ENCODE measurements around the gene SERPINA3.

Gene SERPINA3

DNA sequence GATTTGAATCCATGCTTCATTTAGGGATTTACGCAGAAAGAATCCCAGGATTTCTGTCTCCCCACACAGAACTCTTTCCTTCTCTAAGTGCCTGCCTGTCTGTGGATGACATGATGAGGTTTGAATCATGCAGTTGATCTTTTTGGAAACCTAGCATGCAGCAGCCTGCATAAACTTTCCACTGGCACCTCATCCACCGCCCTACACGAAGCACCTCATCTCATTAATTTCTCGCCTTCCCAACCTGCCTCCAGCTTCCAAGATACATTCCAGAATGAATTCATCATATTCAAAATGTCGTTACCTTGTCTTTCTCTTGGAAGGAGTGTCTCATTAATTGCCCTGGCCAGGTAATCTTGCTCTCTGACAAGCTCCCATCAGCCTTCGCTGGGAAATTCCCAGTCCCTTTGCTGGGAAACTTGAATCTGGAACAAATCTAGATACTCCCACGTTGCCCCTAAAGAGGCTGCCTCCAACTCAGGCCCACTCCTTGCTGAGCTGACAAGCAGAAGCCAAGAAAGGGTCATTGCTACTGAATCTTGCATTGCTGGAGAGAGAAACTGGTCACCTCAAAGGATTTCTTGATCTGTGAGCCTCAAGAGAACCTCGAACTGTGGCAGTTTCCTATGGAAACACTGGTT is 48.2 kb downstream of the SERPINA3 start:
- no peak for DNase-seq (ENCODE audit: low read depth)
- TF ChIP-seq, protein P1, sequence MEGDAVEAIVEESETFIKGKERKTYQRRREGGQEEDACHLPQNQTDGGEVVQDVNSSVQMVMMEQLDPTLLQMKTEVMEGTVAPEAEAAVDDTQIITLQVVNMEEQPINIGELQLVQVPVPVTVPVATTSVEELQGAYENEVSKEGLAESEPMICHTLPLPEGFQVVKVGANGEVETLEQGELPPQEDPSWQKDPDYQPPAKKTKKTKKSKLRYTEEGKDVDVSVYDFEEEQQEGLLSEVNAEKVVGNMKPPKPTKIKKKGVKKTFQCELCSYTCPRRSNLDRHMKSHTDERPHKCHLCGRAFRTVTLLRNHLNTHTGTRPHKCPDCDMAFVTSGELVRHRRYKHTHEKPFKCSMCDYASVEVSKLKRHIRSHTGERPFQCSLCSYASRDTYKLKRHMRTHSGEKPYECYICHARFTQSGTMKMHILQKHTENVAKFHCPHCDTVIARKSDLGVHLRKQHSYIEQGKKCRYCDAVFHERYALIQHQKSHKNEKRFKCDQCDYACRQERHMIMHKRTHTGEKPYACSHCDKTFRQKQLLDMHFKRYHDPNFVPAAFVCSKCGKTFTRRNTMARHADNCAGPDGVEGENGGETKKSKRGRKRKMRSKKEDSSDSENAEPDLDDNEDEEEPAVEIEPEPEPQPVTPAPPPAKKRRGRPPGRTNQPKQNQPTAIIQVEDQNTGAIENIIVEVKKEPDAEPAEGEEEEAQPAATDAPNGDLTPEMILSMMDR (IDR thresholded peaks at IDR 0.05; ENCODE audit: insufficient read depth, low read depth, low read length, missing control alignments), result no peak
- H3K4me3 ChIP-seq (ENCODE audit: low read depth, low read length), result no peak overlapping the region

DNA sequence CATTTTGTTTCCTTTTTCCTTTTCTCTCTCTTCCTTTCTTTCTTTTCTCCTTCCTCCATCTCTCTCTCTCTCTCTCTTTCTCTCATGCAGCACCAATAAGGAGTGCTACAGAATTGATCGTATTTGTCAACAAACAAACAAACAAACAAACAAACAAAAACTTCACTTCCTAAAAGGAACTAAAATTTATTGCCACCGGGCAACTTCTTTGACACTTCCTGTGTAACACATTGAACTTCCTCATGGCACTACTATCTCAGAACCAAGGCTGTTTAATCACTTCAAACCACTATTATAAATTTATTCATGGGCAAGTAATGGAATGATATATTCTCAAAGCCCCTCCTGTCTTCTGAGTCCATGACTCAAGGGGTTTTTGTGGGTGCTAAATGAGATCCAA is 51.3 kb downstream of the SERPINA3 start:
- no peak overlapping the region for H3K4me3 ChIP-seq (ENCODE audit: low read depth, low read length)
- no peak for DNase-seq (ENCODE audit: low read depth)
- TF ChIP-seq, protein P1 (IDR thresholded peaks at IDR 0.05; ENCODE audit: insufficient read depth, low read depth, low read length, missing control alignments), result no peak

DNA sequence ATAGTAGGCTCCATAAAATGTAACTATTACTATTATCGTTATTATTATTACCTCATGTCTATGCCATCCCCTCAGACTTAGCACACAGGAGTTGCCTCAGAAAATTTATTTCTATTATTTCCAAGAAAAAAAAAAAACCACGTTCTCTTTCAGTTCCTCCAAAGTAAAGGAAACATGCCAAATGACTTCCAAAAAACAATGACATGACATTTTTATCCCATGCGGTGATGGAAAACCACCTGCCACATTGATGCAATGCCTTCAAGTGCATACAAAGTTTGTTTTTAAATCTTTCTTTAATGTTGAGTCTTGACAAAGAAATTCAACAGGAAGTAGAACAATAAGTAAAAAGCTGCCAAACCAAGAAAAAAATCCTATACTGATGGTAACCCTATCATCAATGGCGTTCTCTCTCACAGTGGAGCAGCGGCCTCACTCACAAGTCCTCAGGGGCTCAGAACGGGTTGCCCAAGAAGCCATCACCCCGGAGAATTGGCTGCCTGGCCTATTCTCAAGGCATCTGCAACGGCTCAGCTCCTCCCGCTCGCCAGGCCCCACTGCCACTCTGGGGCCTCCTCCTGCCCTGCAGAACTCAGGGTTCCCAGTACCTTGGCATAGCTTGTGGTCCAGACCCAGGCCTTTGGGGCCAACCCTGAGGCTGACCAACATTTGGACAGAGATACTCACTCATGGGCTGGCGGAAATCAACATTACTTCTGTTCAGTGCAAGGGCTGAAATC is 51.9 kb downstream of the SERPINA3 start:
- no peak overlapping the region for H3K4me3 ChIP-seq (ENCODE audit: low read depth, low read length)
- no peak for DNase-seq (ENCODE audit: low read depth)
- TF ChIP-seq, protein P1 (IDR thresholded peaks at IDR 0.05; ENCODE audit: insufficient read depth, low read depth, low read length, missing control alignments), result no peak

DNA sequence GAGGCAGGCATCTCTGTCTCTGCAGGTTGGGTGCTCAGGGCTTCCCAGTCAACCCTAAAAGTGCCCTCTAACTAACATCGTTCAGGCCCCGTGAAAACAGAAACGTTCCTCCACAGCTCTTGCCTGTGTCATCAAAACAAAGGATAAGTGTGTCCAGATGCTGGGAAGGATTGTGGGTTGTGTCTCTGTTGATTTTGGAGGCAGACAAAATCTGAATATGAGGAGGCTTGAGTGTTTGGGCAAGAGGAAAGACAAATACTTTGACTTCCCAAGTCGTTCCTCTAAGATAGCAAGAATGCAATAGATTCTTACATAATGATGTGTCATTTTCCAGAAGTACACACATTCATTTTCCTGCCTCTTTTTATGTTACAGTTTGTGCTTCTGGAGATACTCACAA is 52.9 kb downstream of the SERPINA3 start:
- TF ChIP-seq, protein P1 (IDR thresholded peaks at IDR 0.05; ENCODE audit: insufficient read depth, low read depth, low read length, missing control alignments), result no peak
- H3K4me3 ChIP-seq (ENCODE audit: low read depth, low read length), result no peak overlapping the region
- DNase-seq (ENCODE audit: low read depth), result no peak

DNA sequence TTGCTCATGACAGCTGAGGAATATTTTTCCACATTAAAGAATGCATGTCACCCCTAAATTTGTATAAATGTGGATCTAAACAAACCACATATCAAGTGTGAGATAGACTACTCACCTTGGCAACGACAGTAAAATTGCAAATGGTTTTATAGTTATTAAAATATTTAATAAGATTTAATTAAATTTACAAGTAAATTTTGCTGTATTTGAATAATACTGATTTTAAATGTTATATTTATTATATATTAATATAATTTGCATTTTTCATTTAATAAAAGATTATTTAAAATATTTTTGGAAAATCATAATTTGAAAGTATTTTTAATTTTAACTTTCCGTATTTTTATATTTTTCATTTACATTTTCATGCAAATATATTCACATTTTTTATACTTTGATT is 53.4 kb downstream of the SERPINA3 start:
- H3K4me3 ChIP-seq (ENCODE audit: low read depth, low read length), result no peak overlapping the region
- TF ChIP-seq, protein P1 (IDR thresholded peaks at IDR 0.05; ENCODE audit: insufficient read depth, low read depth, low read length, missing control alignments), result no peak
- DNase-seq (ENCODE audit: low read depth), result no peak

DNA sequence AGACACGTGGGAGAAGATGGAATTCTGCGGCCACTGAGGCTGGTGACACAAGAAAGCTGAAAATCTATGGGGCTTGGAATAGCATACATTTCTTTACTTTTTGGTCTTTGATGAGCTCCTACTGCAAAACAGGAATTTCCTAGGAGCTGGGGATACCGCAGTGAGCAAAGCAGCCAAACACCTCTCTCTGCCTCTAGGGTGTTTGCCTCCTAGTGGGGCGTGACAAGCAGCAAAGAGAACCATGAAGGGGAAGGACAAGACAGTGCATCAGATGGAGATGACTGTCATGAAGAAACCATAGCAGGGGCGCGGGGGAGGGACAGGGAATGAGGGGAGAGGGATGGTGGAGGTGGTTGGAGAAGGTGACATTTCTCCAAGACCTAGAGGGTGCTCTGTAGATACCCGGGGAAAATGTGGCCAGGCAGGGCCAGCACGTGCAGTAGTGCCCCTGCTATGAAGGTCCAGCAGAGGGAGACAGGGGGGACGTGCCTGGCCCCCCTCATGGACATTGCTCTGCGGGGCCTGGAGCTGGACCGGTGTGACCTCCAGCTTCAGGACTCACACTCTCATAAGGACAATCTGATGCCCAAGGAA is 58.6 kb downstream of the SERPINA3 start:
- DNase-seq (ENCODE audit: low read depth), result no peak
- TF ChIP-seq, protein P1 (IDR thresholded peaks at IDR 0.05; ENCODE audit: insufficient read depth, low read depth, low read length, missing control alignments), result no peak
- no peak overlapping the region for H3K4me3 ChIP-seq (ENCODE audit: low read depth, low read length)

Data from GM12865 (cell line).